A549 (cell line): ENCODE results near the gene ZNF132.

Experiments used
- CBX8 ChIP-seq: fragments of 200-600 bp; sonication (generic); IDR thresholded peaks from 2 replicates; pipeline ENCODE4 v1.6.1; 2016
- CTCF ChIP-seq: fragments of >200 bp; sonication (Bioruptor Twin); formaldehyde crosslinking; IDR thresholded peaks from 3 replicates; pipeline ENCODE4 v1.5.1; 2016
- HDAC2 ChIP-seq: fragments of 200-600 bp; sonication (generic); IDR thresholded peaks from 2 replicates; pipeline ENCODE4 v1.6.1; 2016
- KDM1A ChIP-seq: fragments of 200-600 bp; sonication (generic); IDR thresholded peaks from 2 replicates; pipeline ENCODE4 v1.6.1; 2016; ENCODE audit warnings: low read depth, mild to moderate bottlenecking
- MAFK ChIP-seq: fragments of 450-650 bp; IDR thresholded peaks from 2 replicates; pipeline ENCODE4 v1.6.1; 2014; ENCODE audit not compliant: partially characterized antibody
- MAX ChIP-seq: IDR thresholded peaks from 2 replicates; pipeline ENCODE4 v1.6.1; 2012
- NR3C1 ChIP-seq: fragments of >200 bp; sonication (Bioruptor Twin); formaldehyde crosslinking; IDR thresholded peaks from 3 replicates; pipeline ENCODE4 v1.6.1; 2017
- POLR2A ChIP-seq: IDR thresholded peaks from 2 replicates; pipeline ENCODE4 v1.6.1; 2012; ENCODE audit warnings: mild to moderate bottlenecking, low read length
- RAD21 ChIP-seq, 2 experiments: fragments of >200 bp in 1 of 2; sonication (Bioruptor Twin) in 1 of 2; formaldehyde crosslinking in 1 of 2; IDR thresholded peaks in 1 of 2; conservative IDR thresholded peaks in 1 of 2; 2 replicates in 1 of 2; 3 replicates in 1 of 2; pipeline ENCODE4 v1.6.1; 2012 to 2018; ENCODE audit warnings: inconsistent platforms in 1 of 2
- SMC3 ChIP-seq: fragments of >200 bp; sonication (Bioruptor Twin); formaldehyde crosslinking; IDR thresholded peaks from 3 replicates; pipeline ENCODE4 v1.6.1; 2018; ENCODE audit warnings: inconsistent platforms
- USF2 ChIP-seq: fragments of 450-650 bp; IDR thresholded peaks from 2 replicates; pipeline ENCODE4 v1.6.1; 2014; ENCODE audit warnings: antibody characterized with exemption
- TF ChIP-seq, protein P1 (sequence below): fragments of 200-600 bp; sonication (generic); IDR thresholded peaks from 2 replicates; pipeline ENCODE4 v1.6.1; 2016; ENCODE audit warnings: antibody characterized with exemption, mild to moderate bottlenecking, moderate library complexity
- TF ChIP-seq, protein P2 (sequence below): IDR thresholded peaks from 2 replicates; pipeline ENCODE4 v1.6.1; 2012

DNA sequence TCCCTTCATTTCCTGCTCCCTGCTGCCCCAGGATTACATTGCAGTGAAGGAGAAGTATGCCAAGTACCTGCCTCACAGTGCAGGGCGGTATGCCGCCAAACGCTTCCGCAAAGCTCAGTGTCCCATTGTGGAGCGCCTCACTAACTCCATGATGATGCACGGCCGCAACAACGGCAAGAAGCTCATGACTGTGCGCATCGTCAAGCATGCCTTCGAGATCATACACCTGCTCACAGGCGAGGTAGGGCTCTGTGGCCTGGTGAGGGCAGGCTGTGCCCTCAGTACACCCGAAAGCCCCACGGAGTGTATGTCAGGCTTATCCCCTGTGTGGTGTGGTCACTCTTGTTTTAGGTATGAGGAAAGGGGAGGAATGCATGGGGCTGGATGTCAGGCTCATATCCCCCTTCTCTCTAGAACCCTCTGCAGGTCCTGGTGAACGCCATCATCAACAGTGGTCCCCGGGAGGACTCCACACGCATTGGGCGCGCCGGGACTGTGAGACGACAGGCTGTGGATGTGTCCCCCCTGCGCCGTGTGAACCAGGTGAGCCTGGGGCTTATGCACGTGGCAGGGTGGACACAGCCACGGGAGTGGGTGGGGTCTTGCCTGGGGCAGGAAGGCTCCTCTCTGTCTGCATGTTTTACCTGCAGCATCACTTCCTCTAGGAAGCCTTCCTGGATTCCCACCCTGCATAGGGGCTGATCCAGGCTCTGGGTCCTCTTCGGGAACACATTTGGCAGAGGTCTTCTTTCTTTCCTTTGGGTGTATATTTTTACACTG, 46.8 kb downstream of the ZNF132 start:
- TF ChIP-seq HDAC2 (no peak), SMC3 (no peak), RAD21 (conservative IDR thresholded peaks at IDR 0.05 in 1 of 2, IDR thresholded peaks at IDR 0.05 in 1 of 2) (no peak), CTCF (no peak), POLR2A (no peak), MAFK (no peak), CBX8 (no peak), MAX (no peak), NR3C1 (no peak), KDM1A (no peak), USF2 (no peak)
- TF ChIP-seq, protein P1, sequence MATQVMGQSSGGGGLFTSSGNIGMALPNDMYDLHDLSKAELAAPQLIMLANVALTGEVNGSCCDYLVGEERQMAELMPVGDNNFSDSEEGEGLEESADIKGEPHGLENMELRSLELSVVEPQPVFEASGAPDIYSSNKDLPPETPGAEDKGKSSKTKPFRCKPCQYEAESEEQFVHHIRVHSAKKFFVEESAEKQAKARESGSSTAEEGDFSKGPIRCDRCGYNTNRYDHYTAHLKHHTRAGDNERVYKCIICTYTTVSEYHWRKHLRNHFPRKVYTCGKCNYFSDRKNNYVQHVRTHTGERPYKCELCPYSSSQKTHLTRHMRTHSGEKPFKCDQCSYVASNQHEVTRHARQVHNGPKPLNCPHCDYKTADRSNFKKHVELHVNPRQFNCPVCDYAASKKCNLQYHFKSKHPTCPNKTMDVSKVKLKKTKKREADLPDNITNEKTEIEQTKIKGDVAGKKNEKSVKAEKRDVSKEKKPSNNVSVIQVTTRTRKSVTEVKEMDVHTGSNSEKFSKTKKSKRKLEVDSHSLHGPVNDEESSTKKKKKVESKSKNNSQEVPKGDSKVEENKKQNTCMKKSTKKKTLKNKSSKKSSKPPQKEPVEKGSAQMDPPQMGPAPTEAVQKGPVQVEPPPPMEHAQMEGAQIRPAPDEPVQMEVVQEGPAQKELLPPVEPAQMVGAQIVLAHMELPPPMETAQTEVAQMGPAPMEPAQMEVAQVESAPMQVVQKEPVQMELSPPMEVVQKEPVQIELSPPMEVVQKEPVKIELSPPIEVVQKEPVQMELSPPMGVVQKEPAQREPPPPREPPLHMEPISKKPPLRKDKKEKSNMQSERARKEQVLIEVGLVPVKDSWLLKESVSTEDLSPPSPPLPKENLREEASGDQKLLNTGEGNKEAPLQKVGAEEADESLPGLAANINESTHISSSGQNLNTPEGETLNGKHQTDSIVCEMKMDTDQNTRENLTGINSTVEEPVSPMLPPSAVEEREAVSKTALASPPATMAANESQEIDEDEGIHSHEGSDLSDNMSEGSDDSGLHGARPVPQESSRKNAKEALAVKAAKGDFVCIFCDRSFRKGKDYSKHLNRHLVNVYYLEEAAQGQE, result no peak
- TF ChIP-seq, protein P2, sequence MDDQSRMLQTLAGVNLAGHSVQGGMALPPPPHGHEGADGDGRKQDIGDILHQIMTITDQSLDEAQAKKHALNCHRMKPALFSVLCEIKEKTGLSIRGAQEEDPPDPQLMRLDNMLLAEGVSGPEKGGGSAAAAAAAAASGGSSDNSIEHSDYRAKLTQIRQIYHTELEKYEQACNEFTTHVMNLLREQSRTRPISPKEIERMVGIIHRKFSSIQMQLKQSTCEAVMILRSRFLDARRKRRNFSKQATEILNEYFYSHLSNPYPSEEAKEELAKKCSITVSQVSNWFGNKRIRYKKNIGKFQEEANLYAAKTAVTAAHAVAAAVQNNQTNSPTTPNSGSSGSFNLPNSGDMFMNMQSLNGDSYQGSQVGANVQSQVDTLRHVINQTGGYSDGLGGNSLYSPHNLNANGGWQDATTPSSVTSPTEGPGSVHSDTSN, result no peak
